ENCODE measurements around the gene PDE3B. TPM values are rescaled to one million over a fixed set of nuclear protein-coding genes. Genes with fewer than 3 reads are reported as not detected.

The PDE3B gene
- total and polyA plus RNA-seq, 2 of the 8 experiments (the other 6 are each of a cell fraction or from before 2014, with no cell fraction given) = 2.7 to 10.9 TPM

- ChIA-PET CTCF (ENCODE audit: partially characterized antibody) (interaction anchor here (0.6 to 4.6 kb wide), 5 partner anchors 8 to 484 kb away, joined by 3 to 54 read pairs (median 4); no protein-coding TSS in a partner anchor), POLR2A (ENCODE audit: partially characterized antibody) (interaction anchor here (0.8 to 1.1 kb wide), 5 partner anchors 8 to 251 kb away, joined by 3 to 5 read pairs (median 3); partner anchors contain the start of gene PDE3B)
- Histone ChIP-seq H2BK5ac (ENCODE audit: low read depth, low read length) (no peak overlapping the region), H4K20me1 (replicated peaks in 1 of 2; ENCODE audit: control insufficient read depth in 1 of 2, insufficient read depth in 2 of 2, low read length in 2 of 2) (no peaks in the 10 kb centered on the region), H3K23ac (ENCODE audit: insufficient read length) (no peak overlapping the region), H3K14ac (ENCODE audit: insufficient read length) (no peak overlapping the region), H3K4me1 (replicated peaks in 1 of 4; ENCODE audit: control insufficient read depth in 3 of 4, insufficient read depth in 4 of 4, low read length in 3 of 4) (no peaks in the 10 kb centered on the region; a peak in 2 of 7 replicates), H3K27ac (ENCODE audit: low read depth, low read length) (no peak overlapping the region), H3K36me3 (ENCODE audit: control insufficient read depth in 2 of 4, insufficient read depth in 4 of 4, low read length in 3 of 4) (no peaks in the 10 kb centered on the region), H3K79me2 (ENCODE audit: control insufficient read depth in 1 of 2, insufficient read depth in 2 of 2, low read length in 2 of 2) (no peaks in the 10 kb centered on the region), H3K56ac (replicated peaks; ENCODE audit: insufficient read length, low read depth, low read length) (no peak overlapping the region), H4K8ac (ENCODE audit: extremely low read depth, insufficient read depth, low read length) (no peak overlapping the region), H3K9me3 (ENCODE audit: insufficient read depth in 2 of 2, low read depth in 1 of 2, low read length in 1 of 2) (no peaks in the 10 kb centered on the region; a peak in 1 of 4 replicates), H2AFZ (ENCODE audit: low read length) (peak overlapping the region; percentile 73; the same call in 1 of the 2 replicates), H4K5ac (ENCODE audit: insufficient read length, low read depth, low read length) (no peak overlapping the region), H4K91ac (replicated peaks; ENCODE audit: insufficient read length, low read length) (no peak overlapping the region), H2BK120ac (replicated peaks; ENCODE audit: low read depth, low read length) (no peak overlapping the region), H3K79me1 (ENCODE audit: low read depth, low read length) (no peaks in the 10 kb centered on the region), H2BK20ac (ENCODE audit: low read length) (no peak overlapping the region), H2BK15ac (ENCODE audit: low read length) (no peak overlapping the region), H2AK5ac (ENCODE audit: low read depth, low read length) (no peak overlapping the region), H3K4ac (replicated peaks; ENCODE audit: insufficient read length, low read depth, low read length) (no peak overlapping the region), H3K4me3 (ENCODE audit: extremely low read depth in 1 of 4, insufficient read depth in 2 of 4, low read depth in 3 of 4, low read length in 4 of 4) (no peak overlapping the region), H3K18ac (ENCODE audit: extremely low read depth, low read length) (no peak overlapping the region), H3K9ac (replicated peaks in 1 of 4; ENCODE audit: extremely low read depth in 1 of 4, low read depth in 3 of 4, low read length in 3 of 4) (peak overlapping the region in 1 of 4 experiments; percentile 47; a peak in 1 of 7 replicates), H2BK12ac (ENCODE audit: low read depth, low read length) (no peak overlapping the region), H3K27me3 (replicated peaks in 1 of 4; ENCODE audit: control insufficient read depth in 3 of 4, extremely low read depth in 1 of 4, insufficient read depth in 3 of 4, low read length in 3 of 4) (peaks cover 0 to 4% (median 4%) of the 10 kb centered on the region in 4 experiments; a peak in 2 of 7 replicates), H3K23me2 (ENCODE audit: low read depth, low read length) (peaks cover 8% of the 10 kb centered on the region; the same call in 1 of the 2 replicates), H3K4me2 (ENCODE audit: insufficient read depth in 1 of 2, low read depth in 2 of 2, low read length in 2 of 2) (no peak overlapping the region)
- TF ChIP-seq CEBPB (IDR thresholded peaks at IDR 0.05; ENCODE audit: low read depth, low read length) (peak; percentile 79), BACH1 (IDR thresholded peaks at IDR 0.05; ENCODE audit: low read length) (no peak)
- FAIRE-seq (no peak), DNase-seq (ENCODE audit: low read depth in 1 of 2, low spot score in 2 of 2) (no peak)
- WGBS, 2 experiments (ENCODE audit: extremely low coverage in 1 of 2, insufficient coverage in 1 of 2, insufficient read length in 1 of 2, insufficient replicate concordance in 2 of 2, low coverage in 1 of 2, low lambda C conversion rate in 2 of 2, missing lambda C conversion rate in 1 of 2) = 80% methylated on average over 5 of the region's 5 CpGs; no CpG with 5 or more reads in 1 of the 2 experiments
Measured at GRCh38 chr11:14894657-14895598, 251.3 kb downstream of the PDE3B start.

All from H1 (cell line).